ENCODE data around the gene CHAT.

- no peak for TF ChIP-seq CTCF (IDR thresholded peaks at IDR 0.05)
- no peak for TF ChIP-seq POLR2A (IDR thresholded peaks at IDR 0.05)
These were observed 683 bp downstream of the CHAT start for GRCh38 chr10:49614242-49615198.

Data from adrenal gland (tissue), 5 donors.